Stimulated activated CD4-positive, alpha-beta T cell treated with anti-CD3 and anti-CD28 coated beads, Interleukin-12 subunit alpha, Interleukin-12 subunit beta, amount 100 ng/mL, for 4 hours (primary cell): ENCODE measurements around the gene EFHC2.

Source experiments
- DNase-seq: peaks from one replicate; pipeline ENCODE4 v3.0.0-alpha.2; 2020

EFHC2 gene

GRCh38 chrX:44130189-44130588 is 213.3 kb downstream of the EFHC2 start:
- no peak for DNase-seq

DNA sequence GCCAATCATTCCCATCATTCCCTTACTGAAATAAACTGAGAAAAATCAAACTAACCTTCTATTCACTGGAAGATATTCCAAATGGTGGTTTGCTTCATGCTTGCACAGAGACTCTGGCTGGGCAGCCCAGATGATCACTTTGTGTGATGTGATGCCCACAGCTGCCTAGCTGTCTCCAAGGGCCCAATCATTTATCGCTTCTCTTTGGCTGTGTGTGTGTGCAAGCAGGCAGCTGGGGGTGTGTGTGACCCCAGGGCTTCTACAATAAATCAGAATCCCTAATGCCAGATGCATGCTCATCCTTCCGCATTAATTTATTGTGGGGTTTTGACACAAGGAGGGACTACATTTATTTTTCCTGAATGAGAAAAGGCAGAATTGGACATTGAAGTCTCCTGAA is 230.1 kb downstream of the EFHC2 start:
- DNase-seq, result no peak

GRCh38 chrX:44106864-44107263 is 236.6 kb downstream of the EFHC2 start:
- DNase-seq, result no peak

DNA sequence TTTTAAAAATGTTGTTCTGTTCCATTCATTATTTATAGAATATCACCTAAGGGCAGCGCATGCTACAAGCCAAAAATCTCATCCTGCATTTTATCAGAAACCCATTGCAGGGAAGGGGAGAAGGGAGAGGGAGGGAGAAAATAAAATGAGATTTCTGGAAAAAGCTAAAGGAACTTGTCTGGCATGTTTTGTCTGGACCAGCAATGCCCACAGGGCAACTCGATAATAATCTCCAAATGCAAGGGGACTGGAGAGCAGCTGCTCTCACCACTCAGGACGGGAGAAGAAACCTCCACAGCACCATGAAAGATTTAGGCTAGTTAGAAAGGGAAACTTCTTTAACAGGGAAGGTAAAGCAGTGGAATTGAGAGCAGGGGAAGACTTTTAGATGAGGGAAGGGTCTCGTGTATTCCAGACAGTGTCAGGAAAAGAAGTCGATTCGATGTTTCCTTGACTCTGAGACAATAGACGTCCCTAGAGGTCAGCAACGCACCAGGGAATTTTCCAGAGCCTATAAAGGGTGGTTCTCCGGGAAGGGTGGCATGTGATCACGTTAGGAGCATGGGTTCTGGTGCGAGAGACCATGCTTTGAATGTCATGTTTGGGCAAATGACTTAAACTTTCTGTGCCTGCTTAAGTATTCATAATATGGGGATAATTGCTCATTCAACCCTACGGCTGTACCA is 238.1 kb downstream of the EFHC2 start:
- DNase-seq, result no peak

DNA sequence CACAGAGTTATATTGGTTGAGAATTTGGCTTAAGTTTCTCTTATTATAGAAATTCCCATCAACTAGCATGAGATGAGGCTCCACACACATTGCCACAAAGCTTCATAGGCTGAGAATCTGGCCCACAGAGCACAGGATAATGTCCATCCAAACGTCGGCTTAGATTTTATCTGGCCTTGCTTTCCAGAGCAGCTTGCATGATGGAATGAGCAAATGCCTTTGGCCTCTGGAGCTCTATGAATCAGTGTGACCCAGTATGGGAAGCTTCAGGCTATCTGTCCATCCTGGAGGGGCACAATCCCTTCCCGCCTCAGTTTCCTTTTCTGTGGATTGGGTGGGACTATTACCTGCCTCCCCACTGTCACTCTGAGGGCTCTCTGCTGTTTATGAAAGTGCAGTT is 238.8 kb downstream of the EFHC2 start:
- no peak for DNase-seq

DNA sequence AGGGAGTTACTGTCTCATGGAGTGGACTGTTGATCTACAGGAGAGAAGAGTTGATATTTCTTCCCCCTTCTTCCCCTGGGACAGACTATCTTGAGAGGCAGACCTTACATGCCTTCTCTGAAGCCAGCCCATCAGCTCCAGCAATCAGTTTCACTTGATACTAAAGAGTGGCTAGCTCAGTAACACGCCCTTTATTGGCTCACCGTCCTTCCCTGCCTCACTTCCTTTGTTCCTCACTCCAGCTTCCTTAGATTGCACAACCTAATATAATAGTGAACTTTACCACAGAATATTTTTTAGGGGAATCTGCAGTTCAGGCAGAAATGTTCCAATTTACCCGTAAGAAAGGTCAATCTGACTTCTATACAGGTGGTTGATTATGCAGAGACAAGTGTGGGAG is 242.2 kb downstream of the EFHC2 start:
- DNase-seq, result no peak

DNA sequence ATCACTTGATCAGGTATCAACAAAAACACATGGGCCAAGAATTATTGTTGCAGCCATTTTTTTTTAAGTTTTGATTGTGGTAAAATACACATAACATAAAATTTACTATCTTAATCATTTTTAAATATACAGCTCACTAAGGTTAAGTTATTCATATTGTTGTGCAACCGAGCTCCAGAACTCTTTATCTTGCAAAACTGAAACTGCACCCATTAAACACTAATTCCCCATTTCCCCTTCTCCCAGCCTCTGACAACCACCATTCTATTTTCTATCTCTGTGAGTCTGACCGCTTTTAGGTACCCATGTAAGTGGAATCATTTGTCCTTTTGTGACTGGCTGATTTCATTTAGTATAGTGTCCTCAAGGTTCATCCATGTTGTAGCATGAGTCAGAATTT is 244.1 kb downstream of the EFHC2 start:
- DNase-seq, result no peak
